Panc1 (cell line): ENCODE measurements around the gene WRAP73. TPM values are rescaled to one million over a fixed set of nuclear protein-coding genes. Genes with fewer than 3 reads are reported as not detected.

ENCODE experiments used
- ATAC-seq: fragments of 200-7000 bp; cut with Tn5 transposase; 2 replicates; pipeline ENCODE4 v1.9.1; 2020; ENCODE audit warnings: mild to moderate bottlenecking, moderate library complexity
- BruUV-seq: library from RNA; stranded (reverse); fragments of 400-500 nt; replicated peaks from 2 replicates; lab custom pipeline; 2021; lab: Mats Ljungman, UMichigan
- CTCF ChIA-PET: fragments of 300-600 bp; sonication (Branson Sonifier 250); formaldehyde crosslinking; loops from one replicate; lab custom pipeline; 2022; ENCODE audit warnings: antibody characterized with exemption; lab: Charles Lee
- POLR2A ChIA-PET: fragments of 300-600 bp; sonication (Branson Sonifier 250); formaldehyde crosslinking; loops from one replicate; lab custom pipeline; 2022; ENCODE audit warnings: antibody characterized with exemption; lab: Charles Lee
- DNase-seq: peaks from one replicate; pipeline ENCODE4 v3.0.0-alpha.2; 2010; ENCODE audit warnings: low read depth, low spot score
- H3K27ac ChIP-seq: 2 replicates; pipeline ENCODE4 v1.5.1; 2011; ENCODE audit warnings: mild to moderate bottlenecking, low read length, inconsistent platforms
- H3K27me3 ChIP-seq: fragments of 200-500 bp; sonication (Bioruptor generic); 2 replicates; pipeline ENCODE4 v1.6.0; 2014; ENCODE audit warnings: low read length, inconsistent platforms; ENCODE audit not compliant: control insufficient read depth, insufficient read depth
- H3K36me3 ChIP-seq: fragments of 200-500 bp; sonication (Bioruptor generic); 2 replicates; pipeline ENCODE4 v1.5.1; 2014; ENCODE audit warnings: inconsistent platforms, mild to moderate bottlenecking, low read length, moderate library complexity; ENCODE audit not compliant: control insufficient read depth, insufficient read depth
- H3K4me1 ChIP-seq: 2 replicates; pipeline ENCODE4 v1.5.1; 2011; ENCODE audit warnings: inconsistent platforms, mild to moderate bottlenecking, low read length, moderate library complexity; ENCODE audit not compliant: control insufficient read depth, insufficient read depth
- H3K4me3 ChIP-seq, 2 experiments: 2 replicates each; pipeline ENCODE4 v1.5.1; 2011 to 2012; ENCODE audit warnings: low read depth in 2 of 2, low read length in 2 of 2, mild to moderate bottlenecking in 2 of 2, inconsistent platforms in 1 of 2, moderate library complexity in 1 of 2
- H3K9me3 ChIP-seq: fragments of 200-500 bp; sonication (Bioruptor generic); 2 replicates; pipeline ENCODE4 v1.5.1; 2014; ENCODE audit warnings: low read depth, mild to moderate bottlenecking, inconsistent platforms, low read length, moderate library complexity; ENCODE audit not compliant: control insufficient read depth, insufficient read depth
- POLR2AphosphoS5 ChIP-seq: IDR thresholded peaks from 2 replicates; pipeline ENCODE4 v1.6.1; 2012; ENCODE audit warnings: mild to moderate bottlenecking, low read depth, low read length, moderate library complexity
- SIN3A ChIP-seq: IDR thresholded peaks from 2 replicates; pipeline ENCODE4 v1.6.1; 2012; ENCODE audit warnings: low read depth, mild to moderate bottlenecking, low read length, moderate library complexity, borderline replicate concordance; ENCODE audit not compliant: insufficient read depth
- TCF7L2 ChIP-seq: IDR thresholded peaks from 2 replicates; pipeline ENCODE4 v1.6.1; 2011; ENCODE audit warnings: mild to moderate bottlenecking, low read depth, low read length, inconsistent platforms
- in situ Hi-C: cut with HindIII; loops from 2 replicates; pipeline ENCODE4 v1.10.0; 2016; ENCODE audit warnings: low sequenced_read_pairs, low pct_unique_long_range_greater_than_20kb
- intact Hi-C: fragments of 100-400 bp; cut with micrococcal nuclease; formaldehyde crosslinking; loops from one replicate; pipeline ENCODE4 v1.10.0; 2022; ENCODE audit not compliant: unreplicated experiment
- total RNA-seq: library from RNA; stranded (reverse); gene quantifications from one replicate; pipeline ENCODE4 v1.2.1, GENCODE V29; 2021; ENCODE audit not compliant: unreplicated experiment
- TF ChIP-seq, protein P1 (sequence below): fragments of 450-650 bp; IDR thresholded peaks from 2 replicates; pipeline ENCODE4 v1.5.1; 2017; ENCODE audit warnings: mild to moderate bottlenecking
- TF ChIP-seq, protein P2 (sequence below), 2 experiments: IDR thresholded peaks; 2 replicates each; pipeline ENCODE4 v1.6.1; 2011 to 2012; ENCODE audit warnings: low read depth in 2 of 2, control low read depth in 1 of 2, low read length in 1 of 2, mild to moderate bottlenecking in 1 of 2, moderate library complexity in 1 of 2; ENCODE audit not compliant: insufficient read depth in 1 of 2

WRAP73 gene
- total RNA-seq, 1 experiment from 2014 or later: 27.1 TPM

DNA sequence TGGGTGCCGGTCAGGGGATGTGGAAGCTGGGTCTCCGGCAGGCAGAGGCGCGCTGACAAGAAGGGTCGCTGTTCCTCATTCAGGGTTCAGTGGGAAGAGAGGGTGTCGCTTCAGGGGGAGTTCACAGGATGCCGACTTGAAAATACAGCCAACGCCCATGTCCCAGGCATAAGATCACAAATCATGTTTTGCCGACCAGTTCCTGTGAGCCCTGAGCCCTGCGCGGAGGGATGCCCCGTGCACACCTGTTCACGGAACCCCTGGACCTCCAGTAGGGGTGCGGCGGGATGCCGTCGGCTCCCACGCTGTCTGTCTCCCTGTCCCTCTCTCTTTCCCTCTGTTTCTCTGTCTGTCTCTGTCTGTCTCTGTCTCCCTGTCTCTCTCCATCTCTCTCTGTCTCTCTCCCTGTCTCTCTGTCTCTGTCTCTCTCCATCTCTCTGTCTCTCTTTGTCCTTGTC is 29.2 kb upstream of the WRAP73 start:
- no peak for ATAC-seq
- intact Hi-C loops: no loop called here
- no TSS peak for BruUV-seq
- TF ChIP-seq, protein P1, sequence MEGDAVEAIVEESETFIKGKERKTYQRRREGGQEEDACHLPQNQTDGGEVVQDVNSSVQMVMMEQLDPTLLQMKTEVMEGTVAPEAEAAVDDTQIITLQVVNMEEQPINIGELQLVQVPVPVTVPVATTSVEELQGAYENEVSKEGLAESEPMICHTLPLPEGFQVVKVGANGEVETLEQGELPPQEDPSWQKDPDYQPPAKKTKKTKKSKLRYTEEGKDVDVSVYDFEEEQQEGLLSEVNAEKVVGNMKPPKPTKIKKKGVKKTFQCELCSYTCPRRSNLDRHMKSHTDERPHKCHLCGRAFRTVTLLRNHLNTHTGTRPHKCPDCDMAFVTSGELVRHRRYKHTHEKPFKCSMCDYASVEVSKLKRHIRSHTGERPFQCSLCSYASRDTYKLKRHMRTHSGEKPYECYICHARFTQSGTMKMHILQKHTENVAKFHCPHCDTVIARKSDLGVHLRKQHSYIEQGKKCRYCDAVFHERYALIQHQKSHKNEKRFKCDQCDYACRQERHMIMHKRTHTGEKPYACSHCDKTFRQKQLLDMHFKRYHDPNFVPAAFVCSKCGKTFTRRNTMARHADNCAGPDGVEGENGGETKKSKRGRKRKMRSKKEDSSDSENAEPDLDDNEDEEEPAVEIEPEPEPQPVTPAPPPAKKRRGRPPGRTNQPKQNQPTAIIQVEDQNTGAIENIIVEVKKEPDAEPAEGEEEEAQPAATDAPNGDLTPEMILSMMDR: no peak
- TF ChIP-seq SIN3A (no peak), TCF7L2 (no peak), POLR2AphosphoS5 (no peak)
- TF ChIP-seq, protein P2, sequence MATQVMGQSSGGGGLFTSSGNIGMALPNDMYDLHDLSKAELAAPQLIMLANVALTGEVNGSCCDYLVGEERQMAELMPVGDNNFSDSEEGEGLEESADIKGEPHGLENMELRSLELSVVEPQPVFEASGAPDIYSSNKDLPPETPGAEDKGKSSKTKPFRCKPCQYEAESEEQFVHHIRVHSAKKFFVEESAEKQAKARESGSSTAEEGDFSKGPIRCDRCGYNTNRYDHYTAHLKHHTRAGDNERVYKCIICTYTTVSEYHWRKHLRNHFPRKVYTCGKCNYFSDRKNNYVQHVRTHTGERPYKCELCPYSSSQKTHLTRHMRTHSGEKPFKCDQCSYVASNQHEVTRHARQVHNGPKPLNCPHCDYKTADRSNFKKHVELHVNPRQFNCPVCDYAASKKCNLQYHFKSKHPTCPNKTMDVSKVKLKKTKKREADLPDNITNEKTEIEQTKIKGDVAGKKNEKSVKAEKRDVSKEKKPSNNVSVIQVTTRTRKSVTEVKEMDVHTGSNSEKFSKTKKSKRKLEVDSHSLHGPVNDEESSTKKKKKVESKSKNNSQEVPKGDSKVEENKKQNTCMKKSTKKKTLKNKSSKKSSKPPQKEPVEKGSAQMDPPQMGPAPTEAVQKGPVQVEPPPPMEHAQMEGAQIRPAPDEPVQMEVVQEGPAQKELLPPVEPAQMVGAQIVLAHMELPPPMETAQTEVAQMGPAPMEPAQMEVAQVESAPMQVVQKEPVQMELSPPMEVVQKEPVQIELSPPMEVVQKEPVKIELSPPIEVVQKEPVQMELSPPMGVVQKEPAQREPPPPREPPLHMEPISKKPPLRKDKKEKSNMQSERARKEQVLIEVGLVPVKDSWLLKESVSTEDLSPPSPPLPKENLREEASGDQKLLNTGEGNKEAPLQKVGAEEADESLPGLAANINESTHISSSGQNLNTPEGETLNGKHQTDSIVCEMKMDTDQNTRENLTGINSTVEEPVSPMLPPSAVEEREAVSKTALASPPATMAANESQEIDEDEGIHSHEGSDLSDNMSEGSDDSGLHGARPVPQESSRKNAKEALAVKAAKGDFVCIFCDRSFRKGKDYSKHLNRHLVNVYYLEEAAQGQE (IDR thresholded peaks at IDR 0.05; ENCODE audit: insufficient read depth in 1 of 2, low read depth in 2 of 2, low read length in 1 of 2): no peak
- Histone ChIP-seq H3K9me3 (no peaks in the 10 kb centered on the region), H3K27ac (no peak overlapping the region), H3K4me3 (no peak overlapping the region), H3K4me1 (peaks cover 6% of the 10 kb centered on the region), H3K27me3 (no peaks in the 10 kb centered on the region), H3K36me3 (no peaks in the 10 kb centered on the region)
- CTCF ChIA-PET: no interaction called here
- POLR2A ChIA-PET: no interaction called here
- no peak for DNase-seq
- in situ Hi-C loops: no loop called here

DNA sequence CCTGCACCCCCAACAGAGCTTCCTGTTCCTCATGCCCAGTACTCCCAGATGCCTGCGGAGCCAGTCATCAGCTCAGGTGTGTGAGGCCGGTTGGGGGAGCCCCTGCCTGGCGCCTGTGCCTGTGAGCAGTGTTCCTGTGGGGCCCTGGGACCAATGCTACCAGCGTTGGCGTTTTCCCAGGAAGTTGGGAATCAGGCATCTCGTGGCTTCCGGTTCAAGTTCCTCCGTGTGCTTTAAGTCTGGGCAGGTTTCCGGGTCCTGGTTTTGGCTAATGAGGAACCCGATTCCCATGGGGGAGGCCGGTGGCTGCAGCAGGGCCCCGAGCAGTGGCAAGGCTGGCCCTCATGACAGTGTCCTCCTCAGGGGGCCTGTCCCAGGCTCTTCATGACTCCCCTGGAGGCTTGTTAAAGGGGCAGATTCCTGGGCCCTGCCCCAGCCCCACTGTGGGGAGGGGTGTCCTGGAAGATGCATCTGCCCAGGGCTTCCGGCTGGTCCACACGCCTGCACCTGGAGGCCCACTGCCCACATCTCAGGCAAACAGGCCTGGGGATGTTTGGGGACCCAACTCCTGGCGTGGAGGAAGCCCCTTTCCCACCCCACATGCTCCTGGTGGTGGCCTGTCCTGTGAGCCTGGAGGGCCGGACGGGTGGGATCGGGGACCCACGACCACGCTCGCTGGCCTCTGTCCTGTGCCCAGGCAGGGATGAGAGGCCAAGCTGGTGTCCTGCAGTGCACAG is 28.6 kb upstream of the WRAP73 start:
- H3K27me3 ChIP-seq: no peaks in the 10 kb centered on the region
- no peak overlapping the region for H3K27ac ChIP-seq
- H3K4me3 ChIP-seq: no peak overlapping the region
- peaks cover 12% of the 10 kb centered on the region for H3K4me1 ChIP-seq
- no peaks in the 10 kb centered on the region for H3K36me3 ChIP-seq
- no peak for ATAC-seq
- CTCF ChIA-PET: no interaction called here
- POLR2A ChIA-PET: no interaction called here
- intact Hi-C loops (no loop called here), in situ Hi-C loops (no loop called here)
- no peak for DNase-seq
- BruUV-seq: no TSS peak
- H3K9me3 ChIP-seq: no peaks in the 10 kb centered on the region
- TF ChIP-seq TCF7L2 (no peak), POLR2AphosphoS5 (no peak), SIN3A (no peak)
- TF ChIP-seq, protein P1: no peak
- TF ChIP-seq, protein P2 (IDR thresholded peaks at IDR 0.05; ENCODE audit: insufficient read depth in 1 of 2, low read depth in 2 of 2, low read length in 1 of 2): no peak
